AG04450 (cell line): ENCODE results near the gene TMEM198. TPM values are rescaled to one million over a fixed set of nuclear protein-coding genes. Genes with fewer than 3 reads are reported as not detected.

ENCODE experiments used
- CTCF ChIA-PET: fragments of 300-600, 350-600 bp; formaldehyde crosslinking; extraction: SDS; loops from one replicate; lab custom pipeline; 2022; ENCODE audit warnings: antibody characterized with exemption, inconsistent platforms; lab: Charles Lee
- POLR2A ChIA-PET: fragments of 350-600 bp; formaldehyde crosslinking; extraction: SDS; loops from one replicate; lab custom pipeline; 2021; ENCODE audit warnings: antibody characterized with exemption, inconsistent platforms; lab: Yijun Ruan, JAX
- DNase-seq: peaks from one replicate; pipeline ENCODE4 v3.0.0-alpha.2; 2011; ENCODE audit warnings: low read depth, low spot score
- H3K27ac ChIP-seq: one replicate; pipeline ENCODE4 v1.5.1; 2012; ENCODE audit warnings: low read depth, low read length, control low read depth
- H3K27me3 ChIP-seq: one replicate; pipeline ENCODE4 v1.6.0; 2012; ENCODE audit warnings: low read length; ENCODE audit not compliant: control insufficient read depth, insufficient read depth
- H3K4me3 ChIP-seq: 2 replicates; pipeline ENCODE4 v1.5.1; 2011; ENCODE audit warnings: mild to moderate bottlenecking, low read depth, low read length, control low read depth
- H3K9me3 ChIP-seq: 2 replicates; pipeline ENCODE4 v1.5.1; 2012; ENCODE audit warnings: low read length; ENCODE audit not compliant: control insufficient read depth, insufficient read depth
- CTCF ChIP-seq: IDR thresholded peaks from 2 replicates; pipeline ENCODE4 v1.5.1; 2011; ENCODE audit warnings: low read depth, low read length, control low read depth, inconsistent platforms
- polyA plus RNA-seq: library from polyadenylated mRNA; depleted of rRNA; stranded (reverse); fragments of >200 nt; gene quantifications from 2 replicates; pipeline ENCODE4 v1.2.3, GENCODE V29; 2011

Gene TMEM198
- polyA plus RNA-seq, 1 experiment, result 0.83 TPM

DNA sequence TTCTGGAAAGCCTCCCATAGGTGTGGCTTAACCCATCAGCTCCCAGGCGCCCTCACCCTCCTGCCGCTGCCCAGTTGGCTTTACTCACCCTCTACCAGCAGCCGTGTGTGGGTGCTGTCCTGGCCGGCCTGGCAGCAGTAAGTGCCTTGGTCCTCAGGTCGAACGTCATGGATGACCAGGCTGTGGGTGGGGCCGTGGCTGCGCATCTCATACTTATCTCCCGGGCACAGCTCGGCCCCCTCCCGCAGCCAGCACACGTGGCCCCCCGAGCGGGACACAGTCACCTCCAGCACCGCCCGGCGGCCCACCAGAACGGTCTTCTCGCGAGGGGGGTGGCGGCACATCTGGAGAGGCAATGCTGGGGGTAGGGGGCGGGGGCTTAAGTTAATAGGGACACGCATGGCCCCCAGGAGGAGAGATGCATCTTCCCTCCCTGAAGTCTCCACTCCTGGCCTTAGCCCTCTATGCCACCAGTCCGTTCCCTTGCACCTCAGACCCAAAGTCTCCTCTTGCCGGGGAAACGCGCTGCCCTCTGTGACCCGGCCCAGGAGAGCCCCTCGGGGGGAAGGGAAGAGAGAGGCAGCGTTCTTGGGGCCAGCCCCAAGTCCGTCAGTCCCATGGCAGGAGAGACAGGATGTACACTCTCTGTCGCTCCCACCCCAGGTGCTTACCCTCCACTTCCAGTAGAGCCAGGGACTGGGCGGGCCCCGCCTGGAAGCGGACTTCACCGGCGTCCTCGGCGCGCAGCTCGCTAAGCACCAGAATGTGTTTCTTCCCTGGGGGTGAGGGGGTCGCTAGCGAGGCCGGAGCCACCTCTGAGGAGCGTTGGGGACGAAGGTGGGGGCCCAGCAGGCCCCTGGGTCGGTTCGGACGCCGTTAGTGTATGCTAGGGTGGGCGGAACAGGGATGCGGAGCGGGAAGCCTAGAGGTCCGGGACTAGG lies 7.9 kb downstream of the TMEM198 start:
- no peaks in the 10 kb centered on the region; the same call in 1 of the 2 replicates for H3K9me3 ChIP-seq
- DNase-seq, result no peak
- peaks cover 4% of the 10 kb centered on the region for H3K27me3 ChIP-seq
- H3K27ac ChIP-seq, result no peak overlapping the region
- no peak for TF ChIP-seq CTCF
- POLR2A ChIA-PET, result interaction anchor here (0.6 to 1.6 kb wide), 7 partner anchors 8 to 1930 kb away, joined by 3 to 7 read pairs (median 3); partner anchors contain the start of genes CHPF, OBSL1 and TMEM198
- CTCF ChIA-PET, result interaction anchor here (0.6 to 2.4 kb wide), 3 partner anchors 9 to 149 kb away, joined by 4 to 17 read pairs (median 4); no protein-coding TSS in a partner anchor
- peak overlapping the region; percentile 69 for H3K4me3 ChIP-seq

GRCh38 chr2:219552382-219553167 lies 8.7 kb downstream of the TMEM198 start:
- no peak for TF ChIP-seq CTCF
- CTCF ChIA-PET, result interaction anchor here (1.6 to 2.4 kb wide), 3 partner anchors 8 to 150 kb away, joined by 4 to 17 read pairs (median 5); no protein-coding TSS in a partner anchor
- H3K27me3 ChIP-seq, result peaks cover 4% of the 10 kb centered on the region
- H3K27ac ChIP-seq, result no peak overlapping the region
- POLR2A ChIA-PET, result interaction anchor here (0.6 to 1.6 kb wide), 5 partner anchors 8 to 19 kb away, joined by 3 to 7 read pairs (median 3); partner anchors contain the start of genes CHPF, OBSL1 and TMEM198
- peak overlapping the region; percentile 69 for H3K4me3 ChIP-seq
- DNase-seq, result peak; percentile 37
- H3K9me3 ChIP-seq, result no peaks in the 10 kb centered on the region; the same call in 1 of the 2 replicates

- Histone ChIP-seq H3K4me3 (peak overlapping the region; percentile 69), H3K9me3 (no peaks in the 10 kb centered on the region; the same call in 1 of the 2 replicates), H3K27me3 (peaks cover 8% of the 10 kb centered on the region), H3K27ac (no peak overlapping the region)
- no peak for TF ChIP-seq CTCF
- no peak for DNase-seq
- ChIA-PET POLR2A (interaction anchor here (1.1 to 1.6 kb wide), 3 partner anchors 8 to 9 kb away, joined by 3 to 7 read pairs (median 4); partner anchors contain the start of genes CHPF and TMEM198), CTCF (interaction anchor here (1.6 kb wide), 2 partner anchors 12 to 151 kb away, joined by 4 to 5 read pairs; no protein-coding TSS in a partner anchor)
Observed at GRCh38 chr2:219553168-219553417, 9.3 kb downstream of the TMEM198 start.

DNA sequence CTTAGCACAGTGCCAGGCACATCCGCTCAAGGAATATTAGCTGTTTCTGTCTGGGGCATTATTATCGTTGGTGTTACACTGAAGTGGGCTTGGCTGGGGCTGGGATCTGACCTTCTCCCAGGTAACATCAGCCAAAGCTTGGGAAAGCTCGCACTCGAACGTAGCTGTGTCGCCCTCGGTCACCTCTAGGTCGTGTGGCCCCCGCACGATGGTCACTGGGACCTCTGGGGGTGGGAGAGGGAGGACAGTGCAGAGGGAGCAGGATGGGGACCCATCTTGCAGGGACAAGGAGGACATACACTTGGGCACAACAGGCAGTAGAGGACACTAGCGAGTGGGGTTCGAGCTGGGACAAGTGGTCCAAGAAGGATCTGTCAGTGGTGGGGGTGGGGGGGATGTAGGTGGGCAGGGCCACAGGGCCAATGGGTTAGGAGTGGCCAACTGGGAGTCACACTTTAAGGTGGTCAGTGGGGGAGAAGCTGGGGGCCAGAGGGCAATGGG lies 9.7 kb downstream of the TMEM198 start:
- no peak for DNase-seq
- ChIA-PET CTCF (interaction anchor here (1.6 kb wide), 1 partner anchor 12 kb away, joined by 5 read pairs; no protein-coding TSS in a partner anchor), POLR2A (interaction anchor here (0.5 kb wide), 1 partner anchor 16 kb away, joined by 8 read pairs; no protein-coding TSS in a partner anchor)

More for the DNA sequence above, 9.7 kb downstream of the TMEM198 start:
- H3K27ac ChIP-seq, result no peak overlapping the region
- no peak for TF ChIP-seq CTCF
- peaks cover 9% of the 10 kb centered on the region for H3K27me3 ChIP-seq
- no peak overlapping the region for H3K4me3 ChIP-seq
- no peaks in the 10 kb centered on the region; the same call in 1 of the 2 replicates for H3K9me3 ChIP-seq
